NK-92 (cell line): ENCODE results near the gene MRAS.
"Not testable (repeated sequence)": the region's sequence is repeated elsewhere in the genome, so short reads cannot be mapped to it uniquely, and the experiment has no call there.

Source experiments
- DNase-seq: peaks from one replicate; lab custom pipeline; 2025; ENCODE audit not compliant: unreplicated experiment; lab: John Stamatoyannopoulos, UW

The MRAS gene

DNA sequence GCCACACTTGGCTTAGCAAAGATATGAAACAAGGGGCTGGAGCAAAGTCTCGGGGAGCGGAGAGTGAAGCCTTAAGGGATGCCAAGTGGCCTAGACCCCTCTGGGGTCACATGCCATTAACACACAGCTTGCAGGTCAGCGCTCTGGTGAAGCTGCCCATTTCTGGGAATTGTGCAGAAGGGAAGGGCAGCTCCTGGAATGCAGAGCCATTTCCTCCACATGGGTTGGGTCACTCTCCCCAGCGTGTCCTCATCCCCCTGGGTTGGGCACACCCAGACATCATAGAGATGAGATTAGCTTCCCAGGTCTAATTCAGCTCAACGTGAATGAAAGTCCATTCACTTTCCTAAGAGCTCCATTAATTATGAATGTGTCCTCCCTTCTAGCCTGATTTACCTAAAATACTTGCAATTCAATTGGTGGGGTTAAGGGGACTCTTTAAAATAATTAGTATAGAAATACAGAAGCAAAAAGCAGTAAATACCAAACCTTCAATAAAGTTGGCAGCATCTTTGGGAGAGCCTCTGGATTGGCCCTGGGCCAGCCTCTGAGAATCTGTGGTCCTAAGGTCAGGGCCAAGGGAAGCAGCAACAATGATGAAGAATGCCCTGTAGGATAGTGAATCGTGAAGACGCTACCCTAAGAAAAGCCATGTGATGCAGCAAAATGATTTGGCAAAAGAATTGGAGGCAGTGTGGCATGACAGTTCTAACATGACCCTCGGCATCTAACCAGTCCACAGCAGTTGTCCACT lies 17.8 kb downstream of the MRAS start:
- DNase-seq, result no peak

DNA sequence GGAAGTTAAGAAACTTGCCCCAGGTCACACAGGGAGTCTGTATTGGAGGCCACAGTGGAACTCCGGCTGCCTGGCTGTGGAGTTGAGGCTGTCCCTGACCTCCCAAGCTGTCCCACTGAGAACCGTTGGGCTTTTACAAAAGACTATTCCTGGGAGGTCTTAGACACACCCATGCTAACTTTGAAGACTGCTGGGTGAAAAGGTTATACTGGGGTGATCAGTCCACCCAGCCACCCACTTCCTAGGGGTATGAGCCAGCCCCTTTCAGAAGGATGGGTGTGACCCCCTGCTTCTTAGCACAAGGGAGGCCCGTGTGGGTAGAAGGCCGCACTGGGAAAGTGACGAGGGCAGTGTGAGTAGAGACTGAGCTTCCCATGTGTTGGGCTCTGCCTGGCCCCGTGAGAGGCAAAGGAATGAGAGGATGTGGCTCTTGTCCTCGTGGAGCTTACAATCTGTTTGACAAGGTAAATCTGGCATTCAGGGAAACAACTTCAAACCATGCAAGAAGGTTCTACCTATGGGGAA lies 19.0 kb downstream of the MRAS start:
- no peak for DNase-seq

DNA sequence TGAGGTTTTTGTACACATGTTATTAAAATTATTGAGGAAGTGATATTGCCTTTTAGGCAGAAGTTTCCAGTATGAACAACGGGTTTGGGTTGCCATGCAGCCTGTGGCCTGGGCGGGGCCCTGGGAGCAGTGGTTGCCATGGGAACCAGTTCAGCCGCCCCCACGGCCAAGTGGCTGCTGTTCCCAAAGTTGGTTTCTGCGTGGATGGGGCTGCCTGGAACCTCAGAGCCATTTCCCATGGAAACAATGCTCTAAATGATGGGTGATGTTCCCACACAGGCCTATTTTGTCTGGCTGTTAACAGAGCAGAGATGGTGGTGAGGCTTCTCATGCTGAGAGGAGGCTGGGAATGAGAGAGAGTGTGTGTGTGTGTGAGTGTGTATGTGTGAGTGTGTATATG lies 19.5 kb downstream of the MRAS start:
- no peak for DNase-seq

DNA sequence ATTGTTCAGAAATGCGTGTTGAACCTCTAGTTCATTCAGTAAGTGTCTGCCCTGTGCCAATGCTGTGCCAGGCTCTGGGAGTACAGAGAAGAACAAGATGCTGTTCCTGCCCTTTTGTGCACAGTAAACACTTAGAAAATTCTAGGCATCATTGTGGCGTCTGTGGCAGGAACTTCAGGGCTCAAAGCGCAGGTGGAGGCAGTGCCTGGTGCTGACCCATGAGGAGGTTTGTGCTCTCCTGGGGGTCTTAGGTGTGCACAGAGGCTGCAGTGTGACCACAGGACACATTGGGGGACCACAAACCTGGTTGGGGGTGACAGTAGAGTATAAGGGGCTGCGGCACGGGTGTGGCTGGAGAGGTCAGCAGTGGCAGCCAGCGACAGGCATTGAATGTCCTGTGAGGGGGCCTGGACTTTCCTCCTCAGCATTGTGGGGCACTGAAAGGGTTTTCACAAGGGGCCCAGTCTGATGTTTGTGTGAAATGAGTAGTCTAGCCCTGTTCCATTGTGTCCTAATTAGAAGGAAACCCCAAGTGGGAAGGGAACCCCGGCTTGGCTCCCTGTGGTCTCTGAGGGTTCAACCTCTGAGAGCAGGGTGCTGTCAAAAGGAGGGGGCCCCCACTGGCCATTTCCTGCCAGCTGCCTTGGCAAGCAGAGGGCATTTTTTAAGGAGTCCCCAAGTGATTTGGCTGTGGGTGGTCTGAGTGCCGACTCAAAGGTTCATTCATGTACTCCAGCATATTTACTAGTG lies 20.9 kb downstream of the MRAS start:
- DNase-seq, result no peak

DNA sequence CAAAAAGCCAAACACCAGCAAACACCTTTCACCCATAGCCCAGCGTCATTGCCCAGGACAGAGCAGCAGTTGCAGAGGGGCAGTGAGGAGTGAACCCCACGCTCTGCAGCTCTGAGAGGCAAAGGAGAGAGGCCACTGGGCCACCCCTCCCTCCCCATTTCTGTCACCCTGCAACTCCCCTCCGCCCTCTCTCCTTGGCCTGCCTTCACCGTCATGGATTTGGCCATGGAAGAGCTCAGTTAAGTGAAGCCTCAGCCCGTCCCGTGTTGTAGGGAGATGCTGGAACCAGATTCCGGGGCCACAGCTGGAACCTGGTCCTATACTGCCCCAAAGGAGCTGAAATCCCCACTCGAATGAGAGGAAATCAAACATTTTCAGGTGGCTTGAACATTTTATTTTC lies 21.9 kb downstream of the MRAS start:
- no peak for DNase-seq

DNA sequence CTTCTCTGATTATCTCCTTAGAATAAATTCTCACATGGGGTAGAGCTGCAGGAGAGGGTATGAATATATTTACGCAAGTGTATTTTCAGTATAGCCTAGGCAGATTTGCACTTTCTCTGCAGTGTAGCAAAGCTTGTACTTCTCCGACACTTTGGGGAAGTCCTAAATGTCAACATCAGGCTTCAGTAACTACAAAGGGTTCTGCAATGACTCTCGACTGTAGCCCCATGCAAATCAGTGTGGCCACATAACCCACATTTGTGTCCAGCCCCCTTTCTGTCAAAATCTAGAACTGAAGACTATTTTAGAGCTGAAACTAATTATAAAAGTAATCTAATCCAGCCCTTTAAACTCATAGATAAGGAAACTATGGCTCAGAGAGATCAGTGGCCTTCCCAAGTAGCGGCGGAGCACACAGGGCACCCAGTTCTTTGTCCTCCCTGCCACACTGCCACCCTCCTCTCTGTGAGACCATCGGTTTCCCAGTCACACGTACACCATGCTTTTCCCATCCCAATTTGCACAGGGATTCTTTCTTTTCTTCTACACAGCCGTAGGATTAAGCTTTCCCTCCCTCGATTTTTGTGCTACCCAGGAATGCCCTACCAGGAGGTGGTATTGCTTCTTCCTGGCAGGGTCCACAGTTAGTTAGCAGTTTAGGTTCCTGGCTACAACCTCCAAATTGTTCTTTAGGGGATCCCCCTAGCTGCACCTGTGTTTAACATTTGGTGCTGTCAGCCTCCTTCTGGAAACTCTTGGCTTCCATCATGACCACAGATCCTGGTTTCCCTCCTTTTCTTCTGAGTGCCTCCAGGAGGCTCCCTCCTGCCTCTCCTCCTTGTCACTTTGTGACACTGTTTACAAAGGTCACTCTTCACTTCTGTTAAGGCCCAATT lies 22.9 kb downstream of the MRAS start:
- DNase-seq, result no peak

DNA sequence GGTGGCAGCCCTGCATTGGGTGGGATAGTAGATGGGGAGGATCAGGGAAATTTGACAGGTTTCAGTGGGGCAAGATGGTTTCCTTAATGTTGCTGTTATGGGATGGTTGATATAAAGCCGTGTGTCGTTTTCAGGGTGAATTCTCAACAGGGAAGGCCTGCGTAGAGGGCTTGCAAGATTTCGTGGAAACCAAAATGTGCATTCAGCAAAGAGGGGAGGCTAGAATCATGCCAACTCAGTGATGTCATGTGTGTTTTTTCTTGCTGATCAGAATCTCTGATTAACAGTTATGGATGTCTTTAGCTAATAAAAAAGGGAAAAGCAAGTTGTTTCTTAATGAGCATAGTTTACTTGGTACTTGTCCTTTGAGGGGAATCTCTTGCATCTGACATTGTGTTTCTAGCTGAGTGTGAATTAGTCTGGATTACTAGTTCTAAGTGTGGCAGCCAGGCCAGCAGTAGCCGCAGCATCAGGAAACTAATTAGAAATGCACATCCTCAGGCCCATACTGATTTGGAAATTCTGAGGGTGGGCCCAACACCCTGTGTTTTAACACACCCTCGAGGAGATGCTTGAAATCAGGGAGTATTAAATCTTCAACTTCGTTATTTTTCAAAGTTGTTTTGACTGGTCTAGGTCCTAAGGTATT lies 24.8 kb downstream of the MRAS start:
- no peak for DNase-seq

DNA sequence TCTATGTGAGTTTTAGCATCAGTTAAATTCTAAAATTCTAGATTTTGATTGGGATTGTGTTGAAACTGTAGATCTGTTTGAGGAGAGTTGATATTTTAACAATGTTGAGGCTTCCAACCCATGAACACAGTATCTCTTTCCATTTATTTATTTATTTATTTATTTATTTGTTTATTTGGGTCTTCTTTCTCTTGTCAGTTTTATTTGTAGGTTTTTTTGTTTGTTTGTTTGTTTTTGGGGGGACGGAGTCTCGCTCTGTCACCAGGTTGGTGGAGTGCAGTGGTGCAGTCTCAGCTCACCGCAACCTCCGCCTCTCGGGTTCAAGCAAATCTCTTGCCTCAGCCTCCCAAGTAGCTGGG lies 25.3 kb downstream of the MRAS start:
- DNase-seq, result no peak

DNA sequence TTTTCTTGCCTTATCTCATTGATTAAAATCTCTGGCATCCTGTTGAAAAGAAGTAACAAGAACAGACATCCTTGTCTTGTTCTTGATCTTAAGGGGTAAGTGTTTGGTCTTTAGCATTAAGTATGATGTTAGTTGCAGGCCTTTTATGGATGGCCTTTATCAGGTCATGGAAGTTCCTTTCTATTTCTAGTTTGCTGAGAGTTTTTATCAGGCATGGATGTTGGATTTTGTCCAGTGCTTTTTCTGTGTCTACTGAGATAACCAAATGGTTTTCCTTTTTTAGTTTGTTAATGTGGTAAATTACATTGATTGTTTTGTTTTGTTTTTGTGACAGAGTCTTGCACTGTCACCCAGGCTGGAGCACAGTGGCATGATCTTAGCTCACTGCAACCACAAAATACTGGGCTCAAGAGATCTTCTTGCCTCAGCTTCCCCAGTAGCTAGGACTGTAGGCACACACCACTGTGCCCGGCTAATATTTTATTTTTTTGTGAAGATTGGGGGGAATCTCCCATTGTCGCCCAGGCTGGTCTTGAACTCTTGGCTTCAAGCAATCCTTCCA lies 26.3 kb downstream of the MRAS start:
- DNase-seq, result no peak

DNA sequence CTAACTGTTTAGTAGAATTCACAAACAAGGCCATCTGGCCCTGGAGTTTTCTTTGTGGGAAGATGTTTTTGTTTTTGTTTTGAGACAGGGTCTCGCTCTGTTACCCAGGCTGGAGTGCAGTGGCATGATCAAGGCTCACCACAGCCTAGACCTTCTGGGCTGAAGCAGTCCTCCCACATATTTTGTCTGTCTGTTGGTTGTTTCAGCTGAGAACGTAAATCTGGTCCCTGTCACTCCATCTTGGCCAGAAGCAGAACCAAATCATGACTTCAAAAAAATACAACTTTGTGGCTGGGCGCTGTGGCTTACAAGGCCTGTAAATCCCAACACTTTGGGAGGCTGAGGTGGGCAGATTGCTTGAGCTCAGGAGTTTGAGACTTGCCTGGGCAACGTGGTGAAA lies 27.1 kb downstream of the MRAS start:
- no peak for DNase-seq

DNA sequence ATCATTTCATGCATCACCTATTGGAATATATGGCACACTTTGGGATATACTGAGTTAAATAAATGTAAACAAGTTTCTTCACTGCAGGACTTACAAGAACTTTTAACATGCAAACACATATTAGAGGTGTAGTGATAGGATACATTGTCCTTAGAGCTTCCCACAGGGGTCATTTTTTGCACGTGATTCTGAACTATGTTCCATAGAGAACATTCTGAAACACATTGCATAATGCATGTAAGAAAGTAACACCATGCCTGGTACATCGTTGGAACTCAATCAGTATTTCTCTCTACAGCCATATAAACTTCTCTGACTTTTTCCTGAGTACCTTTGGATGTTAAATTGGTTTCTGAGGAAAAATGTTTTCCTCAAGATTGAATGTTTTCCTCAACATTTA lies 28.3 kb downstream of the MRAS start:
- DNase-seq, result no peak

DNA sequence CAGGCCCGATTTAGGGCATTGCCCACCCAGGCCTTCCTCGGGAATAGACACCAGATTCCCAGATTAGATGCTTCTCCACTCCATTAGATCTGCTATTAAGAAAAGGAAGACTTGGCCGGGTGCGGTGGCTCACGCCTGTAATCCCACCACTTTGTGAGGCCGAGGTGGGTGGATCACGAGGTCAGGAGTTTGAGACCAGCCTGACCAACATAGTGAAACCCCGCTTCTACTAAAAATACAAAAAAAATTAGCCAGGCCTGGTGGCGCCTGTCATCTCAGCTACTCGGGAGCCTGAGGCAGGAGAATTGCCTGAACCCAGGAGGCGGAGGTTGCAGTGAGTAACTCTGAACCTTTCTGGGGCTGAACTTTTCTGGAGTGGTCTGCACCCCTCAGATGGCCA lies 28.8 kb downstream of the MRAS start:
- not testable (repeated sequence) for DNase-seq

DNA sequence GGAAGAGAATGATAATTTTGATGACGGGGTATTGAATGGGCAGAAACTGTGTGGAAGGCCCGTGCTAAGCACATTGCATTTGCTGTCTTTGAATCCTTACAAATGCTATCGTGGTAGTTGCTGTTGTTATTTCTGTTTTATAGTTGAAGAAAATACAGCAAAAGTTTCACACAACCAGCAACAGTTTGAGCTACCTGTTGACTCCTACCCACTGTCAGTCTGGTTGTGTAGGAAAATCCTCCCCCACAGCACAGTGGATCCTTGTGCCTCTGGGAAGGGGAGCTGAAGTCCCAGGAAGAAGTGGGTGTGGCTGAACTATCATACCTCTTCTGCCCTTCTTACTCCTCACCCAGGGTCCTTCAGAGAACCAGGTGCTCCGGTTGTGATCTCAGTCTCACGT lies 29.4 kb downstream of the MRAS start:
- DNase-seq, result no peak

DNA sequence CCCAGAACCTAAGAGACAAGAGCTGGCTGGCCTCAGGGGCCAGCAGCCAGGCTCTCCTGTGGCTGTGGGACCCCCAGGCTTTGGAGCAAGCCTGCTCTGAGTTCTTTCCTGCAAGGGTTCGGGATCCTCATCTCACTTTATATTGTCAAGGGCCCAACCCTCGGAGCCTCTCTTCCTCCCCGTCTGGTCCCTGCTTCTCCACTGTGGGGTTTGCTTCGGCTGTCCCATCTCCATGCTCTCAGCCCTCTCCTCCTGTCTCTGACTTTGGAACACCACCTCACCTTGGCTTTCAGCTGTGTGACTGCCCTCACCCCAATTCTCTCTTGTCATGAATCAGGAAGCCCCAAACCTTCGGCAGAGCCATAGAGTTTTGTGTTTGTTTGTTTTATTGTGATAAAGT lies 30.0 kb downstream of the MRAS start:
- no peak for DNase-seq

DNA sequence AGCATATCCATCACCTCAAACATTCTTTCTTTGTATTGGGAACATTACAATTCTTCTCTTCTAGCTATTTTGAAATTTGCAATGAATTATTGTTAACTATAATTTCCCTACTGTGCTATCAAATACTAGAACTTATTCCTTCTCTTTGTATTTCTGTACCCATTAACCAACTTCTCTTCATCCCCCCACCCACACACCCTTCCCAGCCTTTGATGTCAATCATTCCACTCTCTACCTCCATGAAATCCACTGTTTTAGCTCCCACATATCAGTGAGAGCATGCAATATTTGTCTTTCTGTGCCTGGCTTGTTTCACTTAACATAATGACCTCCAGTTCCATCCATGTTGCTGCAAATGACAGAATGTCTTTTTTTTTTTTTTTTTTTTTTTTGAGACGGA lies 30.6 kb downstream of the MRAS start:
- no peak for DNase-seq

DNA sequence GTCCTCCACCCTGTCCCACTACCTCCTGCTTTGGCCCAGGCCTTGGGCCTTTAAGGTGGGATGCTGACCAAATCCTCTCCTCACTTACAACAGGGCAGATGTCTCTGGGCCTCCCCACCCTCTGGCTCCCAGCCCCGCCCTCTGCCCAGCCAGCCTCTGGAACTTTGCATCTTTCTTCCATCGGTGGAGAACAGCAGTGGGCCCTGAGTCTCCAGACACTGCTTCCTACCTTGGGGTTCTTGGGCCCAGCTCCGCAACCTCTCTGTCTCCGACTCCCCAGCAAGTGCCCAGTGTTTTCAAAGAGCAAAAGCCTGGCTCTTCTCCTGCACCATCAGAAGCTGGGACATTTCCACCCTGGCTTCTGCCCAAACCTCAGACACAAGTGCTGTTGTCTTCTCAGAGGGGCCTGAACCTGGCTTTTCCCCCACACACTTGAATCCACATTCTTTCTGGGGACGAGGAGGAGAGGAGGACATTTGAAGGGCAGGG lies 33.1 kb downstream of the MRAS start:
- no peak for DNase-seq

DNA sequence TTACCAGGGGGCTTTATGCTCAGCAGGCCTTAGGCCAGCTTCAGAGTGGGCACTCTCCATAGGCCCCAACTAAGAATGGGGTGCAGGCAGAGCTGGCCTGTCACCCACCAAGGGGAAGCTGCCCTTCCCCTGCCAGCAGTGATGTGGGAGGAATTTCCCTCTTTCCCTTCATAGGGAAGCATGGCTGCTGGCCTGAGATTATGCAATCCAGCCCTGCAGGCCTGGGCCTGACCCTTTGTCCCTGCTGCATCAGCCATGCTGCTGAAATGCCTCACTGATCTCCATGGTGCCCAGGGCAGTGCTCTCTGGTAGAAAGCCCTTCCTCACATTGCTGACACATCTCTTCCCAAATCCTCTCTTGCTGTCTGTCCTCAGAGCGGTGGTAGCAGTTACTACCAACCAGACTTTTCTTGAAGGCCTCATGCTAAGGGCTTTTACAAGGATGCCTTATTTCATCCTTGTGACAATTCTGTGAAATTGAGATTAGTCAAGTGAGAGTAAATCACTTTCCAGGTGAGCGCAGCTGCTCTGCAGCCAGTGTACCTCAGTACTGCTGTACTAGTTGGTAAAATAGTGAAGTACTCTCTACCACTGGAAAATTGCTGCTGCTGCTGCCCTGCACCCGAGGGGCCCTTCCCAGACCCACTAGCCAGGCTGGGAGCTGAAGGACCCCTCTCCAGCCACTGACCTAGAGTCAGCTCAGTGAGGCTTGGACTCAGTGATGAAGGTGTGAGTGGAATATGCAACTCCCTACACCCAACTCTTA lies 33.8 kb downstream of the MRAS start:
- DNase-seq, result no peak

DNA sequence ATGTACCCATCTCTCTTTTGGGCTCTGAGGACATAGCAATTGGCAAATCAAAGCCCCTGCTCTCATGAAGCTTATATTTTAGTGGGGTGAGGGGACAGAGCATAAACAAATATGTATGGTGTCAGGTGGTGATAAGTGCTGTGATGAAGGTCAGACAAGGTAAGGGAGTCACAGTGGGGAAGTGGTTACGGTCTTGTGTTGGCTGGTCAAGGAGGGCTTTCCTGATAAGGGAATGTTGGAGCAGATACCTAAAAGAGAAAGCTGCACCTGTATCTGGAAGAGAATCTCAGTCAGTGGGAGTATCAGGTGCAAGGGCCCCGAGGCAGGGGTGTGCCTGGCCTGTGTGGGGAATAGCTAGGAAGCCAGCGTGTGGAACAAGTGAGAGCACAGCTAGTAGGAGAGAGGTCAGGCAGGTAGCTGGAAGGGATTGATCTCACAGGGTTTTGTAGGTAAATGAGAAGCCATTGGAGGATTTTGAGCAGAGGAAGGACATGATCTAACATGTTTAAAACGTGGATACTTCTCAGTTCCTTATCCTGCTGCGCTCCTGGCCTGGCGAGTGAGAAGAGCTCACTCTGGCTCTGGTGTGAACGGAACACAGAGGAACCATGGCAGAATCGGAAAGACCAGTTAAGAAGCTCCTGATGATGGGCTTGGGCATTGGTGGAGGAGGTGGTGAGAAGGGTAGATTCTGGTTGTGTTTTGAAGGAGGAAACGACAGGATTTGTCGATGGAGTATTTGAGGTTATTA lies 35.5 kb downstream of the MRAS start:
- DNase-seq, result no peak

DNA sequence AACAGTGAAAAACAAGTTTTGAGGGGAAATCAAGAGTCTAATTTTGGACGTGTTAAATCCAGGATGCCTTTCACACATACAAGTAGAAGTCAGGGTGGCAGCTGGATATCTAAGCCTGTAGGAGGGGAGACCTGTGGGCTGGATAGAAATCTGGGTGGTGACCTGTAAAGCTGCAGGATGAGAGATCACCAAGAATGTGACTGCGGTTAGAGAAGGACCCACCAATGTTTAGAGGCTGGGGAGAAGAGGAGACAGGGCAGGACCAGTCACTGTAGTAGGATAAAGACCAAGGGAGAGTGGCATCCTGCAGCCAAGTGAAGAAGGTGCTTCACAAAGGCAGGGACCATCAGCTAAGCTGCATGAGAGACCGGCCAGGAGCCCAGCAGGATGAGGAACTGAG lies 36.2 kb downstream of the MRAS start:
- no peak for DNase-seq
